ENCODE results near the gene TMX1.

DNA sequence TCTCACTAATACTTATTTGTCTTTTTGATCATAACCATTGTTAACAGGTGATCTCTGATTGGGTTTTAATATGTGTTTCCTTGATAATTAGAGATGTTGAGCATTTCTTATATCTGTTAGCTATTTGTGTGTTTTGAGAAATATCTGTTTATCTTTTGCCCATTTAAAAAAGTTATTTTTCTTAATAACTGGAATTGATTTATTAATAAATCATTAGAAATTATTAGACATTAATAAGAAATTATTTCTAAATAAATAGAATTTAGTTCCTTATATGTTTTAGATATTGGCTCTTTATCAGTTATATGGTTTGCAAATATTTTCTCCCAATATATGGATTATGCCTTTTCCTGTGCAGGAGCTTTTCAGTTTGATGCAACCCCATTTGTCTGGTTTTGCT, 18.7 kb downstream of the TMX1 start:
- TF ChIP-seq, protein P1, sequence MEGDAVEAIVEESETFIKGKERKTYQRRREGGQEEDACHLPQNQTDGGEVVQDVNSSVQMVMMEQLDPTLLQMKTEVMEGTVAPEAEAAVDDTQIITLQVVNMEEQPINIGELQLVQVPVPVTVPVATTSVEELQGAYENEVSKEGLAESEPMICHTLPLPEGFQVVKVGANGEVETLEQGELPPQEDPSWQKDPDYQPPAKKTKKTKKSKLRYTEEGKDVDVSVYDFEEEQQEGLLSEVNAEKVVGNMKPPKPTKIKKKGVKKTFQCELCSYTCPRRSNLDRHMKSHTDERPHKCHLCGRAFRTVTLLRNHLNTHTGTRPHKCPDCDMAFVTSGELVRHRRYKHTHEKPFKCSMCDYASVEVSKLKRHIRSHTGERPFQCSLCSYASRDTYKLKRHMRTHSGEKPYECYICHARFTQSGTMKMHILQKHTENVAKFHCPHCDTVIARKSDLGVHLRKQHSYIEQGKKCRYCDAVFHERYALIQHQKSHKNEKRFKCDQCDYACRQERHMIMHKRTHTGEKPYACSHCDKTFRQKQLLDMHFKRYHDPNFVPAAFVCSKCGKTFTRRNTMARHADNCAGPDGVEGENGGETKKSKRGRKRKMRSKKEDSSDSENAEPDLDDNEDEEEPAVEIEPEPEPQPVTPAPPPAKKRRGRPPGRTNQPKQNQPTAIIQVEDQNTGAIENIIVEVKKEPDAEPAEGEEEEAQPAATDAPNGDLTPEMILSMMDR (IDR thresholded peaks at IDR 0.05), result no peak
- no peak for TF ChIP-seq POLR2A (IDR thresholded peaks at IDR 0.05)
- no peak for TF ChIP-seq POLR2AphosphoS5 (IDR thresholded peaks at IDR 0.05)
